Stimulated activated CD8-positive, alpha-beta memory T cell treated with anti-CD3 and anti-CD28 coated beads, Interleukin-15, amount 100 ng/mL, for 4 hours (primary cell): Measurements from ENCODE around the gene ANGEL2.
"Not testable (repeated sequence)": the region's sequence is repeated elsewhere in the genome, so short reads cannot be mapped to it uniquely, and the experiment has no call there.

Experiments
- DNase-seq, 2 donors: peaks; one replicate each; pipeline ENCODE4 v3.0.0-alpha.2; 2020; ENCODE audit warnings: low read depth in 2 of 2

ANGEL2 gene

GRCh38 chr1:212975111-212975918 lies 40.4 kb downstream of the ANGEL2 start:
- DNase-seq, result no peak

GRCh38 chr1:212974711-212975110 lies 41.0 kb downstream of the ANGEL2 start:
- no peak for DNase-seq

- no peak for DNase-seq
These were observed 41.8 kb downstream of the ANGEL2 start for GRCh38 chr1:212973899-212974298.

GRCh38 chr1:212973426-212973825 lies 42.2 kb downstream of the ANGEL2 start:
- no peak for DNase-seq

- no peak for DNase-seq
These were observed 44.4 kb downstream of the ANGEL2 start for GRCh38 chr1:212971312-212971711.

- no peak for DNase-seq
These were observed 45.6 kb downstream of the ANGEL2 start for GRCh38 chr1:212970085-212970484.

- DNase-seq, result no peak
These were observed 47.3 kb downstream of the ANGEL2 start for GRCh38 chr1:212968368-212968863.

GRCh38 chr1:212967801-212968200 lies 47.9 kb downstream of the ANGEL2 start:
- DNase-seq, result no peak

GRCh38 chr1:212966616-212967015 lies 49.1 kb downstream of the ANGEL2 start:
- DNase-seq, result no peak

GRCh38 chr1:212964993-212965392 lies 50.7 kb downstream of the ANGEL2 start:
- not testable (repeated sequence) for DNase-seq

- DNase-seq, result no peak
These were observed 51.6 kb downstream of the ANGEL2 start for GRCh38 chr1:212964102-212964501.

- no peak for DNase-seq
These were observed 53.2 kb downstream of the ANGEL2 start for GRCh38 chr1:212962509-212962908.

- no peak for DNase-seq
These were observed 54.7 kb downstream of the ANGEL2 start for GRCh38 chr1:212960932-212961331.

GRCh38 chr1:212959266-212960220 lies 56.1 kb downstream of the ANGEL2 start:
- DNase-seq, result no peak

GRCh38 chr1:212958175-212958574 lies 57.5 kb downstream of the ANGEL2 start:
- DNase-seq, result no peak

GRCh38 chr1:212957546-212957945 lies 58.1 kb downstream of the ANGEL2 start:
- DNase-seq, result no peak

- DNase-seq, result no peak
These were observed 59.6 kb downstream of the ANGEL2 start for GRCh38 chr1:212955961-212956620.

- no peak for DNase-seq
These were observed 60.6 kb downstream of the ANGEL2 start for GRCh38 chr1:212955098-212955497.

- DNase-seq, result no peak
These were observed 61.2 kb downstream of the ANGEL2 start for GRCh38 chr1:212954514-212954913.

- no peak for DNase-seq
These were observed 62.3 kb downstream of the ANGEL2 start for GRCh38 chr1:212953321-212953720.

- no peak for DNase-seq
These were observed 63.1 kb downstream of the ANGEL2 start for GRCh38 chr1:212952641-212952976.
